HG02623 (cell line): ENCODE data around the gene CAMSAP1.
"Not testable (repeated sequence)": the region's sequence is repeated elsewhere in the genome, so short reads cannot be mapped to it uniquely, and the experiment has no call there.

ENCODE experiments used
- ATAC-seq: cut with Tn5 transposase; IDR thresholded peaks from one replicate; pipeline ENCODE4 v1.9.1; 2021; ENCODE audit warnings: moderate library complexity; ENCODE audit not compliant: unreplicated experiment

CAMSAP1 gene

DNA sequence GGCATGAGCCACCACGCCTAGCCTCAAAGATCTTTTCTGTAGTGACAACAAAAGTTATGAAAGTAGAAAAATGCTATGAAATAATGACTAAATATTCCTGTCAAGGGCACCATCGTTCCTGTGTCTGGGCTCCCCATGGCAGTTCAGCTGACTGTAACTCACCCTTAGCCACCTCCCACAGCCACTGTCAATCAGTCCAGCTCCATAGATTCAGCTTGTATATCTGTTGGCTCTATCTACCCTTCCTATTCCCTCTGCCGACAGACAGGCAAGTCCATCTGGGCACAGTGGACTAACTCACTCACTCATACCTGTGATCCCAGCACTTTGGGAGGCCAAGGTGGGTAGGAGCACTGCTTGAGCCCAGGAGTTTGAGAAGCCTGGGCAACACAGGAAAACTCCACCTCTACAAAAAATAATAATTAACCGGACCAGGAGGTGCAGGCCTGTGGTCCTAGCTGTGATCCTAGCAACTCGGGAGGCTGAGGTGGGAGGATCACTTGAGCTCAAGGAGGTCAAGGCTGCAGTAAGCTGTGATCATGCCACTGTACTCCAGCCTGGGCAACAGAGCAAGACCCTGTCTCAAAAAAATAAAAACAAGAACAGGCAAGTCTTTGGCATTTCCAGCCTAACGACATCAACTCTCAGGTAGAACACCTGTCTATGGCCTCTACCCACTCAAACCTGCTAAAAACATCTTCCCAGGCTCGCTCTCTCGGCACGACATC is 6.2 kb downstream of the CAMSAP1 start:
- ATAC-seq = no peak

DNA sequence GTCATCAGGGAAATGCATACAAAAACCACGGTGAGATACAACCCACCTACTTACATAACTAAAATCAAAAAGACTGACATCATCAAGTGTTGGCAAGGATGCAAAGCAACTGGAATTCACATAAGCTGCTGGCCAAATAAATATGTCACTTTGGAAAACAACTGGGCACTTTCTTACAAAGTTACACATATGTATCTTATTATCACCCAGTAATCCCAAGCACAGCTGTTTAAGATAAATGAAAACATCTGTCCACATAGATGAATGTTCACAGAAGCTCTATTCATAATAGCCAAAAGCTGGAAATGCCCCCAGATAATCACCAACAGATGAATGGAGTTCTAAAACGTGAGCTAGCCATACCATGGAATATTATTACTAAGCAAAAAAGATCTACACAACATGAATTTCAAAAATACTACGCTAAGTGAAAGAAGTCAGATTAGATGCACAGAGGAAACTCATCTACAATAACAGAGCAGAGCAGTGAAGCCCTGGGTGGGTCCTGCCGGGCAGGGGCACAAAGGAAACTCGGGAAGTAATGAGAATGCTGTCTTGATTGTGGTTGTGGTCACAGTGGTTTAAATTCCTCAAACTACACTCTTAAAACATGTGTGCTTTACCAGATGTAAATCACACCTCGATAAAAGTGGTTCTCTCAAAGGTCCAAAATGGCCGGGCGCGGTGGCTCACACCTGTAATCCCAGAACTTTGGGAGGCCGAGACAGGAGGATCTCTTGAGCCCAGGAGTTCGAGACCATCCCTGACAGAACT is 8.5 kb downstream of the CAMSAP1 start:
- no peak for ATAC-seq

DNA sequence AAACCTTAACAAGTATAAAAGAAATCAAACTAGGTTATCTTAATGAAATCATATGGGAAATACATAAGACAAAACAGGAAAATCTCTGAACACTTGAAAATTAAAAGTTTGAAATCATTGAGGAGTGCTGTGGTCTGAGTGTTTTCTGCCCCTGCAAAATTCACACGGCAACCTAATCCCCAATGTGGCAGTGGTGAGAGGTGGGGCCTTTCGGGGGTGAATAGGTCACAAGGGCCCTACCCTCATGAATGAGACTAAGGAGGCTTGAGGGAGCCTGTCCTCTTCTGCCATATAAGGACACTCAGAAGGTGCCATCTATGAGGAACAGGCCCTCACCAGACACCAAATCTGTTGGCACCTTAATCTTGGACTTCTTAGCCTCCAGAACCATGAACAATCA is 10.7 kb downstream of the CAMSAP1 start:
- ATAC-seq = no peak

DNA sequence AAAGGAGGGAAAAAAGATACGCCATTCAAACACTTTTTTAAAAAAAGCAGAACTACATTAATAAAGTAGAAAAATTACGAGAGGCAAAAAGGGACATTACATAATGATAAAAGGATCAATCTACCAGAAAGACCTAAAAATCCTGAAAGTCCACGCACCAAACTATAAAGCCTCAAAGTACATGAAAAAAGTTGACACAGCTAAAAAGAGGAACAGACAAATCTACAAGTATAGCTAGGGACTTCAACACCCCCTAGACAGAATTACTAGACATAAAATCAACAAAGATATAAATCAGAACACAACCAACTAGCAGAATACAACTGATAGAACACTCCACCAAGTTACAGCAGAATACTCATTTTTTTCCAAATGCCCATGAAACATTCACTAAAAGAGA is 11.1 kb downstream of the CAMSAP1 start:
- ATAC-seq = no peak

DNA sequence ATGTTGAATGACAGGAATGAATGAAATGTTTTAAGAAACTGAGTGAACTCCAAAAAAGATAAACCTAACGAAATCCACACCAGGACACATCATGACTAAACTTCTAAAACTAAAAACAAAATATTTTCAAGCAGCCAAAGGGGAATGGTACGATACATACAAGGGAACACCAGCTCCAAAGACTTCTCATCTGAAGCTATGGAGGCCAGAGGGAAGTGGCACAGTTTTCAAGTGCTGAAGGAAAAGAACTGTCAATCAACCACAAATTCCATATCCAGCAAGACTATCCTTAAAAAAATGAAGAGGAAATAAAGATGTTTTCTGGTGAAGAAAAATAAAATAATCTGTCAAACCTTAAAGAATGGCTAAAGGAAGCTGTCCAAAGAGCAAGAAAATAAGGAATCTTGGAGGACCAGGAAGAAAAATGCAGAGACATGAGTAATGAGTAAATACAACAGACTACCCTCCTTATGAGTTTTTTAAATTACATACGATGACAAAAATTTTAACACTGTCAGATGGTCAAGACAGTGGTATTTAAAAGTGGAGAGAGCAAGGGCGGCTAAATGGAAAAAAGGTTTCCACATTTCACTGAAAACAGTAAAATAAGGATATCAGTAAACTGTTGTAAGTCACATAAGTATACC is 12.0 kb downstream of the CAMSAP1 start:
- no peak for ATAC-seq

DNA sequence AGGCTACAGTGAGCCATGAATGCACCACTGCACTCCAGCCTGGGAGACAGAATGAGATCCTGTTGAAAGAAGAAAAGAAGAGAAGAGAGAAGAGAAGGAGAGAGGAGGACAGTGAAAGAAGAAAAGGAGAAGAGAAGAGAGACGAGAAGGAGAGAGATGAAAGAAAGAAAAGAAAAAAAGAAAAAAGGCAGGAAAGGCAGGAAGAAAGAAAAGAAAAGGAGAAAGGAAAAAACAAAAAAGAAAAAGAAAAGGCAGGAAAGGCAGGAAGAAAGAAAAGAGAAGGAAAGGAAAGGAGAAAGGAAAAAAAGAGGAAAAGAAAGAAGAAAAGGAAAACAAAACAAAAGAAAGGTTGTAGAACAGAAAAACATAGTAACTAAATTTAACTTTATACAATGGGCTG is 14.2 kb downstream of the CAMSAP1 start:
- no peak for ATAC-seq

DNA sequence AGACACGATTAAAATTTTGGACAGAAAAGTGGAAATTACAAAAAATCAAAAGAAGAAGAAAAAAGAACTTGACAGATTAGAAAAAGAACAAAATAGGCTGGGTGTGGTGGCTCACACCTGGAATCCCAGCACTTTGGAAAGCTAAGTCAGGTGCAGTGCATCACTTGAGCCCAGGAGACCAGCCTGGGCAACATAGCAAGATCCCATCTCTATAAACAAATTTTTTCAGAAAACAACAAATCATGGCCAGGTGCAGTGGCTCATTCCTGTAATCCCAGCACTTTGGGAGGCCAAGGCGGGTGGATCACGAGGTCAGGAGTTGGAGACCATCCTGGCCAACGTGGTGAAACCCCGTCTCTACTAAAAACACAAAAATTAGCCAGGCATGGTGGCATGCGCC is 15.0 kb downstream of the CAMSAP1 start:
- ATAC-seq = not testable (repeated sequence)

DNA sequence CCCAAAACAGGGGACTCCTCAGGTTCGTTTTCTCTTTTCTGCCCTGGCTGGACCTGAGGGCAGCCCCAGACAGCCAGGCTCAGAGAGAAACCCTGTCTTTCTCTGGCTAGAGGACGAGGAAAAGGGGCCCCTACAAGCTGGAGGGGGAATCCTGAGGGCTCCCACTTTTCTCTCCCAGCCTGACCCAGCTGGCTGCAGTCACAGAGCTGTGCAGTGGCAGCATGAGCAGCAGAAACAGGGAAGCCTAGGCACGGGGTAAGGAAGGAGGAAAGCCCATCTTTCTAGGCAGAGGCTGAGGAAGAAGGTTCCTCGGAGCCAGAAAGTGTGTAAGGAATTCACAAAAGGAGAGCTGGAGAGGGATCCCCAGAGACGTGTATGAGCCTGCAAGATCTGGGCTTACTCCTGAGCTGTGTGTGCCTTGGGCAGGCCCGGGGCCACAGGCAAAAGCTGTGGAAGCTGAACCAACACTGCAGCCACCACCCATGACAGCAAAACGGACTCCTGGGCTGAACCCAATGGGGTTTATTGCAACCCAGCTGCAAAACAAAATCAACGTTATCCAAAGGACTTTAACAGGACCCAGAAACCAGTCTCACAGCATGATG is 16.2 kb downstream of the CAMSAP1 start:
- no peak for ATAC-seq

DNA sequence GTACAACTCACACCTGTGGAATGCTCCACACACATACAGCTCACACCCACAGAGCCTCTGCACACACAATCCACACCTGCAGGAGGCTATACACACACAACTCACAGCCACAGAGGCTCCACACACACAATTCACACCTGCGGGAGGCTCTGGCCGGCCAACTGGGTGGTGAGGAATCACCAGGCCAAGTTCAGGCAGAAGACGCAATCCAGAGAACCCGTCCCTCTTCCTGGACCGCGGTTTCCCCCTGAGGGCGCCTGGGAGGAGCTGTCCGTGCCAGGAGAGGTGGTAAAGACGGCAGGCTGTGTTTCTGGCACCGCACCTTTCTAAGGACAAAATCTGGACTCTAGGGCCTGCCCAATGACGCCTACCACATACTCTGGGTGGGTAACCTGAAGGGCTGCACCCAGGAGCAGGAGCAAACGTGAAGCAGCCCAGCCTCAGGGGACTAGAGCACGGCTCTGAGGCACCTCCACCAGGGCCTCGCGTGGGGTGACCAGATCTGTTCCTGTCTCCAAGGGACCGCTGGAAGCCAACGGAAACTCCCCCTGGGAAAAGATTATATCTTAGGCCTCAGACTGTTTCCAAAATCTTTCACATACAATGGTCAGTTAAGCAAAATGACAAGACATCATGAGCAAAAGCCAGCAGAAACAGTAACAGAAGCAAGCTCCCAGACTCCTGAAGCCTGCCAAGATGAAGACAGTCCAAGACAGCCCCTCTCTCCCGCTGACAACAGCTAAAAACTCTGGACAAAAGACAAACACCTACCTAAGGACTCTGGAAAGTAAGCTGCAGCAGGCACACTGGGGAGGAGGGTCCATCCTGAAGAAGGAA is 16.9 kb downstream of the CAMSAP1 start:
- ATAC-seq = no peak

DNA sequence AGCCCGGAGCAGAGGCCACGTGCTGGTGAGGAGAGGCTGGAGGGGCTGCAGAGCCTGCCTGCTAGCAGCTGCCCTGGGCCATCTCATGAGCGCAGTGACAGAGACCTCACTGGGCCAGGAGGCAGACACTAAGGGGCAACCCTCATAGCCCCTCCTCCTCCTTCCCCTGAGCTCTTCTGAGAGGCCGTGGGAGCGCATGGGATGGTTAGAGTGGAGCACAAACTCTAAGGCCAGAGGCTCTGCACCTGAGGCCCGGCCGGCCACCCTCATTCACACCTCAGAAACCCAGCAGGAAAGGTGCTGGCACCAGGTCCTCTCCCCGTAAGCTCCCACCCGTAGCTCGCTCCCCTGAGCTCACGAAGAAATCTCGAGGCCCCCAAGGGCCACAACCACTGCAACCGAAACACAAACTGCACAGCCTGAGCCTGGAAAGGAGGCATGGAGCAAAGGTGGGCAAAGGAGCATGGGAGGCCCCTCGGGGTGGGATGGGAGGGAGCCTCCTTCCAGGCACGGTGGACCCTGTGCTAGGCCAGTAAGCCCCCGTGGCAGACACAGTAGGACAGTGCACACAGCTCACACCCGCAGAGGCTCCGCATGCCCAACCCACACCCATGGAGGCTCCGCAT is 17.7 kb downstream of the CAMSAP1 start:
- ATAC-seq = no peak

DNA sequence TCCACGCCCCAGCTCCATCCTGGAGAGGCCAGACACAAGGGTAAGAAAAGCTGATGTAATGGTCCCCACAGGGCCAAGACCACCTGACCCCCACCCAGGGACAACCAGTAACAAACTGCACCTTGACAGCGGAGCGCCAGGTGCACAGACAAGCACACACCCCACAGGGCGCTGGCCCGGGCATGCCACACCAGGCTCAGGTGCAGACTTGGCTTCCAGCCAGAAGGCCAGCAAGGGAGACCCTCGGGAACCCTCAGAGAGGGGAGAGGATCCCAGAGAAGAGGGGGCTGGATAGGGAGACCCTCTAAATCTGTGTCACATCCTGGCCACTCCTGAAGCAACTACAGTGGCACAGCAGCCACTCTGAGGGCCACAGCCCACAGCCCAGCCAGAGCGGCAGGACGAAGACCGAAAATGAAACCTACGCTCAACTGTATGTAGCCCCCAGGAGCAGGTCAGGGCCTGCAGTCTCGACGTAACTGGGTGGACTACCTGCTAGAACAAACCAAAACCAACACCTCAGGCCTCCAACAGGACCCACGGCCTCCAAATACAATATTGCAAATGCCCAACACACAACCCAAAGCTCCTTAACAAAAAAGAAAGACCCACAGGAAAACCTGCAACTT is 18.5 kb downstream of the CAMSAP1 start:
- ATAC-seq = no peak

DNA sequence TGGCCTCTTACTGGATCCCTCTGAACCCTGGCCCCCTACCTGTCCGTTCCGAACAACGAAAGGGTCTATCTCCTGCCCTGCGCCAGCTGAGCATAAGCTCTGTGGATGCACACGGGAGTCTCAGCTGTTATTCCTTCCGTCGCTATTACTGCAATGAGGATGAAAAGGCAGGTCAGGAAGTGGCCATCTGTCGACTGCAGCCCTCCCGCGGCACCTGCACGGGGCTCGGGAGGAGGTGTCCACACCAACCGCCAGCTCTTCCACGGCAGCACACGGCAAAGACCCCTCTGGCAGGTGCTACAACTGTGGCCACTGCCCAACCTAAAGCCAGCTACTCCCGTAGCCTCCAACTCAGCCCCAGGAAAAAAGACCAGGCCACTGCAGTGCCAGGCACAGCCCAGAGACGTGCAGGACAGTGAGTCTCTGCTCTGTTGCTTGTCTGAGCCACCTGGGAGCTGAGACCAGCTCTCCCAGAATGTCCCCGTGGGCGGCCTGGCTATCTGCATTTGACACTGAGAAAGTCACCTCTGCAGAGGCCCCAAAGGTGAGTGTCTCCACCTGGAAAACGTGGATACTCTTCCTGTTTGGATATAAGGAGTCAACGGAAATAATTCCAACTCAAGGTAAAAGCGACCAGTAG is 19.1 kb downstream of the CAMSAP1 start:
- ATAC-seq = no peak

DNA sequence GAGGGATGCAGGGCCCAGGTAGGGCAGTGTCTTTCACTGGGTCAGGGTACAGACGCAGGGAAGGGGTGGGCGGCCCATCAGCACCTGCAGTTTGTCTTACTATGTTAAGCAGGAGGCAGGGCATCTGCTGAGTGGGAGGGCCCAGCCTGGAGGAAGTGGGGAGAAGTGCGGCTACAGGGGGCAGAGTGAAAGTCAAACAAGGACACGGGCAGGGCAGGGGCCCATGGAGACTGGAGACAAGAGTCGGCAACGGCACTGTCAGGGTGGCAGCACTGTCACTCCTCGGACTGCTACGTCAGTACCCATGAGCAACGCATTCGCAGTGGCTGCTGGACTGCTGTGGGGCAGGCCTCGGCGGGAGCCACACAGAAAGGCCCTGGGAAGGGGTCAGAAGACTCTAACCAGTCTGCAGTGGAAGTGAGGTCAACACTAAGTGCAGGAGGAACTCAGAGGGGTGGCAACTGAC is 19.7 kb downstream of the CAMSAP1 start:
- ATAC-seq = no peak

DNA sequence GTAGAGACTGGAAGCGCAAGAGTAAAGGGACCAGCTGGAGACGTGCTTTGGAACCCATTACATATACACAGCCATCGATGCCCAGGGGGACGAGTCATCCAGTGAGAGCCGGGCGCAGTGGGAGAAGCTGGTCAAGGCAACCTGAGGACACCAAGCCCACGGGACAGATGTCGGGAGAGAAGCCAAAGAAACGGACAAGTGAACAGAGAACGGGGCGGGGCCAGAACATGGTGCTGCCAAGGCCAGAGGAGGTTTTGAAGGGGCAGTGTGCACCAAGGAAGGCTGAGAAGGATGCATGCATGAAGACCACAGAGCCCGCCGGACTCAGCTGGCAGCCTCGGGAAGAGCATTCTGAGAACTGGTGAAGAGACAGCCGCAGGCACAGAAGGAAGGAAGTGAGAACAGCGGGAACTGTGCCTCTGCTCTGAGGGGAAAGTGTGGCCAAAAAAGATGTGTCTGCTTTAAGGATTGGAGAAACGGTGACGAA is 20.3 kb downstream of the CAMSAP1 start:
- ATAC-seq = no peak

DNA sequence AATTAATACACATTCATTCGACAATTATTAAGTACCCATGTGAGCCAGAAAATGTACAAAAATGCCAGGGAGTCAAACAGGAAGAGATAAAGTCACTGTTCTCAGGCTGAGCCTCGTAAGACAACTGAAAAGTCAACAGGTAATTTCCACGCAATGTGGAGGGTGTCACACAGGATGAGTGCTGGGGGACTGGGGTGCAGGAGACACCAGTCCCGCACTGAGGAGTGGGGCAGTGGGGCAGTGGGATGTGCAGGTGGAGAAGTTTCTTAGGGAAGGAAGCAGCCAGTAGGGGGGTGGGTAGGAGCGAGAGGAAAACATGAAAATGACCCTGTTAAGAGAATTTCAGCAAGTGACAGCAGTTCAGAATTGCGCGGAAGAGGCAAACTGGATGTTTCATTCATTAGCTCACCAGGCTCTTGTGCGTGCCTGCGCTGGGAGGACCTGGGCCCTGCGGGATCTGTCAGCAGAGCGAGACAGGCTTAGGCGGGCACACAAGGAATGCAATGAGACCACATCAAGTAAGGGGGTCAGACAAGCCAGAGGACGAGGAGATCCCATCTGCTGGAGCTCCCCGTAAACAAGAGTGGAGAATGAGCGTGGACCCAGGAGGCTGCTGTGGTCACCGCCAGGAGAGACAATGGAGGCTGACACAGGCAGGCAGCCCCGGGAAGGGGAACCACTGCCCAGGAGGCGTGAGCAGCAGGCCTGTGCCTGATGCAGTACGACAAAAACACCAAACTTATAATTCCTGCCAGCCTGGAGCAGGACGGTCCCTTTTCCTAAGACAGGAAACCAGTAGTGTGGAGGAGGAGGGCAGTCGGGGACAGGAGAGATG is 21.0 kb downstream of the CAMSAP1 start:
- ATAC-seq = no peak

DNA sequence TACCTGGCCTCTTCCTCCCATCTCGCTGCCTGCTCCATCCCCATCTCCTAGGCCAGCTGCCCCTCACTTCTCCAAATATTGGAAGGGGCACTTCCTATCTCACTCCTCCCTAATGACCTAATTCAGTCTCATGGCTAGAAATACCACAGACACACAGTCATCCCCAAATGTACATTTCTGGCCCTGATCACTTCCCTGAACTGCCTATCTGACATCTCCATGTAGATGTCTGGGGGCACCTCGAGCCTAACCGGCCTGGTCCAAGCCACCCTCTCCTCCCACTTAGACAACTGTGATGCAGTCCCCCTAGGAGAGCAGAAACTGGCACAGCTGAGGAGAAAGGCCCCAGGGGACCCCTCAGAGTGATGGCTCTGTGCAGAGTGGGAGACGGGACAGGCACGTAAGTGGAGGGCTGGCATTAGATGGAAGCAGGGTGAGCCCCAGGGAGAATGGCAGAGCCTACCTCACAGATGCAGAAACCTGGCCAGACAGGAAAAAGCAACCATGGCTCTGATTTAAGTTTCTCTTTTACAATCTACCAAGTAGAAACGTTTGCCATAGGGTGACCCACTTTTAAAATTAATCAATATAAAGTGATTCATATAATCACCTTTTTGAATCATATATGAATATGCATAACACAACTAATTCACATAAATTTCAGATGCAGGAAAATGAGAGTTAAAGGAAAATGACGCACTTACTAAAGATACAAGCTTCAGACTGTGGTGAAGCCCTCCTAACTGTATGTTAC is 22.1 kb downstream of the CAMSAP1 start:
- no peak for ATAC-seq

DNA sequence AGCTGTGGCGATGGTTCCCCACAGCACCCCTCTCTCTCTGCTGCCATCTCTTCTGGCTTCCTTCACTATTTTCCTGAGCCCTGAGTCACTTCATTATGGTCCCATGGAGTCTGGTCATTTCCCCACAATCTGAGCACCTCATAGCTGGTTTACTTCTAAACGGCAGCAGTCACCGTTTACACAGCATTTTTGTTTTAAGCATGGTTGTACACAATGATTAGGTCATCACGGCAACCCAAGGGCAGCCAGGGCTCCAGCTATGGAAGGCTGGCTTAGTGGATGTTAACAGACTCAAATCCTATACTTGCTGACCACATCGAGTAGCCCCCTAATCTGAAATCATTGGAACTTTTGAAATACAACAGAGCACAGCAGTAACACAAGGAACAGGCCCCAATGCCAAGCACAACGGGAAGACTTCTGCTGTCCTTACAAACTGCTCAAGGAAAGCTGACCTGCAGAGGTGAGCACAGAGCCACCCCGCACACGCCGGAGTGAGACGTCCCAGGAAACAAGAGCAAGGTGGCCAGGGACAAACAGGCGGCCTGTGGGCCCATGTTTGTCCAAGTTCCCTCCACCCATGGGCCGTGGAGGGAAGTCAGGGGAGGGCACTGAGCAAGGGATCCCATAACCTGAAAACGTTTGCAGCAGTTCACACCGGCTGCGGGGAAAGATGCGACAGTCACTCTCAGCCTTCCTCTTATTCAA is 22.9 kb downstream of the CAMSAP1 start:
- ATAC-seq = no peak
